CD4-positive, alpha-beta T cell treated with Interferon gamma for 1 hour (primary cell): ENCODE measurements around the gene HSPA5.

Experiments
- DNase-seq: peaks from one replicate; pipeline ENCODE4 v3.0.0-alpha.2; 2020

HSPA5 gene

GRCh38 chr9:125189361-125190289, 51.5 kb downstream of the HSPA5 start, which contains the start of gene PPP6C:
Gene PPP6C (minus strand): TSS chr9:125189803. CDS start chr9:125189718, 85 bp downstream.
- DNase-seq = peak; percentile 96

GRCh38 chr9:125189011-125189360, 52.2 kb downstream of the HSPA5 start:
- peak; percentile 30 for DNase-seq
